Coronary artery (tissue), 2 donors: ENCODE data around the gene PTPRD.

Experiments used
- DNase-seq: peaks from one replicate; pipeline ENCODE4 v3.0.0-alpha.2; 2017; ENCODE audit warnings: low spot score
- H3K27ac ChIP-seq, 2 donors: fragments of 200-600 bp; sonication (generic); one replicate each; pipeline ENCODE4 v1.5.1; 2016 to 2019
- H3K4me3 ChIP-seq: fragments of 200-600 bp; sonication (generic); 2 replicates; pipeline ENCODE4 v1.5.1; 2016; ENCODE audit warnings: mild to moderate bottlenecking, moderate library complexity
- CTCF ChIP-seq: fragments of 200-600 bp; sonication (generic); IDR thresholded peaks from one replicate; pipeline ENCODE4 v1.5.1; 2019; ENCODE audit warnings: antibody characterized with exemption

Gene PTPRD

GRCh38 chr9:8869812-8870211, 1743.0 kb downstream of the PTPRD start:
- no peak for TF ChIP-seq CTCF
- Histone ChIP-seq H3K27ac (no peak overlapping the region), H3K4me3 (no peak overlapping the region)
- no peak for DNase-seq

GRCh38 chr9:8868632-8869031, 1744.2 kb downstream of the PTPRD start:
- TF ChIP-seq CTCF, result no peak
- DNase-seq, result no peak
- H3K27ac ChIP-seq, result no peak overlapping the region
- no peak overlapping the region for H3K4me3 ChIP-seq

- TF ChIP-seq CTCF, result no peak
- H3K27ac ChIP-seq, result no peak overlapping the region
- DNase-seq, result no peak
These were observed 1745.7 kb downstream of the PTPRD start for GRCh38 chr9:8867148-8867547.

GRCh38 chr9:8864545-8864896, 1748.3 kb downstream of the PTPRD start:
- no peak for DNase-seq
- no peak for TF ChIP-seq CTCF
- Histone ChIP-seq H3K4me3 (no peak overlapping the region), H3K27ac (peak overlapping the region in 1 of 2 donors; percentile 7)

More at GRCh38 chr9:8867148-8867547, 1745.7 kb downstream of the PTPRD start:
- H3K4me3 ChIP-seq, result no peak overlapping the region

- no peak for DNase-seq
- Histone ChIP-seq H3K27ac (peak overlapping the region in 1 of 2 donors; percentile 7), H3K4me3 (no peak overlapping the region)
- no peak for TF ChIP-seq CTCF
These were observed 1748.8 kb downstream of the PTPRD start for GRCh38 chr9:8863886-8864544.

GRCh38 chr9:8863069-8863468, 1749.7 kb downstream of the PTPRD start:
- no peak for DNase-seq
- no peak overlapping the region for H3K4me3 ChIP-seq
- TF ChIP-seq CTCF, result no peak
- no peak overlapping the region for H3K27ac ChIP-seq

DNA sequence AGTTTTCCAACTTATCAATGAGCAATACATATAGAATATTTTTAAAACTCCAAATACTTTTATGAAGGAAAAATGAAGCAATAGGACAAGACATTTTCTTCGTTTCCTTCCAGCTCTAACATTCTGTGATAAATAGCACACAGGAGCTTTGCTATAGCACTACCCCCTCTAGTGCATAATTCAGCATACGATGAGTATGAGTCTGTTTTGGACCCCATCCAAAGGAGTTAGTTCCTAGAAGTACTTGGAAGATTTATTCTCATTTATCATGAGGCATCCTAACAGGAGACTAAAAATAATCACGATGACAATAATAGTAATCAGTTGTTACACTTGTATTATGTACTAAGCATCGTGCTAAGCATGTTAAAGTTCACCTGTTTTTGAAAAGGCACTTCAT, 1751.9 kb downstream of the PTPRD start:
- no peak overlapping the region for H3K4me3 ChIP-seq
- no peak overlapping the region for H3K27ac ChIP-seq
- no peak for DNase-seq
- TF ChIP-seq CTCF, result no peak
